Naive thymus-derived CD8-positive, alpha-beta T cell (primary cell): ENCODE results near the gene MED15. TPM values are rescaled to one million over a fixed set of nuclear protein-coding genes. Genes with fewer than 3 reads are reported as not detected.
A peak's percentile ranks its signal among the peaks of the same experiment; 100 is the strongest.

Experiments used
- ATAC-seq, 2 donors: fragments of 150-1000 bp; cut with Tn5 transposase in 1 of 2; sonication (Bioruptor Pico), chemical (Tn5 transposase) in 1 of 2; 1 replicate in 1 of 2; 2 replicates in 1 of 2; pipeline ENCODE4 v1.10.0; 2021; ENCODE audit warnings: mild to moderate bottlenecking in 2 of 2, moderate library complexity in 2 of 2
- POLR2A ChIA-PET: fragments of 350-600 bp; sonication (Branson Sonifier 250); formaldehyde crosslinking; loops from one replicate; lab custom pipeline; 2021; ENCODE audit warnings: antibody characterized with exemption; lab: Charles Lee
- DNase-seq, 10 donors: peaks; one replicate each; pipeline versions ENCODE4 v3.0.0 to v3.0.0-alpha.2; 2020 to 2022
- H3K27ac Mint-ChIP-seq, 10 donors: one replicate each; pipeline ENCODE4 v1.8.0; 2020 to 2022; ENCODE audit warnings: mild to moderate bottlenecking in 10 of 10, mixed read lengths in 10 of 10, moderate library complexity in 4 of 10, inconsistent platforms in 1 of 10
- H3K27me3 Mint-ChIP-seq, 5 donors: one replicate each; pipeline ENCODE4 v1.8.0; 2021 to 2022; ENCODE audit warnings: mixed read lengths in 5 of 5
- H3K36me3 Mint-ChIP-seq, 3 donors: one replicate each; pipeline ENCODE4 v1.8.0; 2020 to 2022; ENCODE audit warnings: mixed read lengths in 3 of 3, mild to moderate bottlenecking in 2 of 3, inconsistent platforms in 1 of 3
- H3K4me1 Mint-ChIP-seq, 4 donors: one replicate each; pipeline ENCODE4 v1.8.0; 2021 to 2022; ENCODE audit warnings: mixed read lengths in 4 of 4
- H3K4me3 Mint-ChIP-seq, 10 donors: one replicate each; pipeline ENCODE4 v1.8.0; 2020 to 2022; ENCODE audit warnings: mild to moderate bottlenecking in 10 of 10, mixed read lengths in 10 of 10, moderate library complexity in 6 of 10, inconsistent platforms in 1 of 10
- H3K9me3 Mint-ChIP-seq, 9 donors: one replicate each; pipeline ENCODE4 v1.8.0; 2020 to 2022; ENCODE audit warnings: mixed read lengths in 9 of 9, mild to moderate bottlenecking in 3 of 9, inconsistent platforms in 1 of 9, moderate library complexity in 1 of 9
- polyA plus RNA-seq, 3 donors: library from polyadenylated mRNA; unstranded; fragments of 300-500 nt; fragmentation: Illumina TruSeq; gene quantifications; one replicate each; pipeline ENCODE4 v1.2.3, GENCODE V29; 2021
- total RNA-seq, 8 experiments: library from RNA in 2 of 8; stranded (reverse) in 2 of 8; gene quantifications; one replicate each; pipeline ENCODE4 v1.2.3 and lab custom pipeline; 2021 to 2026

The MED15 gene
- total and polyA plus RNA-seq, 5 experiments from 2014 or later, result 25.4 to 327 (median 85.2) TPM

- H3K4me3 Mint-ChIP-seq, result peak overlapping the region; percentile 72 to 91 (median 84)
- ATAC-seq (no peak), DNase-seq (no peak)
- no peaks in the 10 kb centered on the region for H3K27me3 Mint-ChIP-seq
- peaks cover 4 to 81% (median 40%) of the 10 kb centered on the region in 3 donors for H3K36me3 Mint-ChIP-seq
- H3K27ac Mint-ChIP-seq, result peak overlapping the region; percentile 92 to 99 (median 97)
- no peaks in the 10 kb centered on the region for H3K9me3 Mint-ChIP-seq
- POLR2A ChIA-PET, result interaction anchor here (0.6 to 16.8 kb wide), 12 partner anchors 8 to 135 kb away, joined by 3 to 796 read pairs (median 14); partner anchors contain the start of genes KLHL22 and MED15
- peaks cover 44 to 93% (median 90%) of the 10 kb centered on the region in 4 donors for H3K4me1 Mint-ChIP-seq
Observed at GRCh38 chr22:20568502-20569058, 61.2 kb downstream of the MED15 start.

- H3K27ac Mint-ChIP-seq, result peak overlapping the region; percentile 92 to 99 (median 97)
- POLR2A ChIA-PET, result interaction anchor here (1.2 to 16.8 kb wide), 10 partner anchors 12 to 134 kb away, joined by 3 to 796 read pairs (median 14); partner anchors contain the start of genes KLHL22 and MED15
- H3K4me1 Mint-ChIP-seq, result peaks cover 41 to 92% (median 86%) of the 10 kb centered on the region in 4 donors
- peak; percentile 72 to 80 for ATAC-seq
- peak; percentile 57 to 96 (median 90) for DNase-seq
- peak overlapping the region; percentile 72 to 91 (median 84) for H3K4me3 Mint-ChIP-seq
- H3K36me3 Mint-ChIP-seq, result peaks cover 8 to 83% (median 43%) of the 10 kb centered on the region in 3 donors
- no peaks in the 10 kb centered on the region for H3K9me3 Mint-ChIP-seq
- no peaks in the 10 kb centered on the region for H3K27me3 Mint-ChIP-seq
Observed at GRCh38 chr22:20569059-20570058, 61.9 kb downstream of the MED15 start.

GRCh38 chr22:20571078-20571503 lies 63.7 kb downstream of the MED15 start:
- H3K36me3 Mint-ChIP-seq, result peaks cover 8 to 87% (median 48%) of the 10 kb centered on the region in 3 donors

GRCh38 chr22:20571531-20572007 lies 64.2 kb downstream of the MED15 start:
- H3K9me3 Mint-ChIP-seq, result no peaks in the 10 kb centered on the region
- H3K4me1 Mint-ChIP-seq, result peaks cover 43 to 79% (median 69%) of the 10 kb centered on the region in 4 donors
- no peak for ATAC-seq
- DNase-seq, result peak; percentile 38 to 83 (median 66)
- H3K27me3 Mint-ChIP-seq, result no peaks in the 10 kb centered on the region
- H3K4me3 Mint-ChIP-seq, result peak overlapping the region in 8 of 10 donors; percentile 12 to 85 (median 50)
- H3K27ac Mint-ChIP-seq, result peak overlapping the region in 6 of 10 donors; percentile 40 to 88 (median 67)
- peaks cover 8 to 90% (median 46%) of the 10 kb centered on the region in 3 donors for H3K36me3 Mint-ChIP-seq
- POLR2A ChIA-PET, result interaction anchor here (0.6 to 16.8 kb wide), 6 partner anchors 9 to 108 kb away, joined by 3 to 796 read pairs (median 22); partner anchors contain the start of gene MED15

More at GRCh38 chr22:20571078-20571503, 63.7 kb downstream of the MED15 start:
- Mint-ChIP-seq H3K27me3 (no peaks in the 10 kb centered on the region), H3K4me3 (peak overlapping the region in 8 of 10 donors; percentile 45 to 85 (median 56)), H3K4me1 (peaks cover 44 to 82% (median 70%) of the 10 kb centered on the region in 4 donors), H3K27ac (peak overlapping the region in 6 of 10 donors; percentile 56 to 88 (median 76)), H3K9me3 (no peaks in the 10 kb centered on the region)
- POLR2A ChIA-PET, result interaction anchor here (0.6 to 16.8 kb wide), 10 partner anchors 10 to 162 kb away, joined by 3 to 796 read pairs (median 4); partner anchors contain the start of gene MED15
- no peak for ATAC-seq
- no peak for DNase-seq

GRCh38 chr22:20572132-20572802 lies 64.9 kb downstream of the MED15 start:
- H3K27me3 Mint-ChIP-seq, result no peaks in the 10 kb centered on the region
- H3K4me1 Mint-ChIP-seq, result peaks cover 36 to 75% (median 68%) of the 10 kb centered on the region in 4 donors
- no peaks in the 10 kb centered on the region for H3K9me3 Mint-ChIP-seq
- POLR2A ChIA-PET, result interaction anchor here (0.6 to 16.8 kb wide), 5 partner anchors 8 to 65 kb away, joined by 3 to 796 read pairs (median 5); partner anchors contain the start of gene MED15
- DNase-seq, result no peak
- peak overlapping the region in 2 of 10 donors; percentile 33 to 60 for H3K27ac Mint-ChIP-seq
- peak overlapping the region in 4 of 10 donors; percentile 41 to 85 (median 56) for H3K4me3 Mint-ChIP-seq
- peaks cover 8 to 84% (median 44%) of the 10 kb centered on the region in 3 donors for H3K36me3 Mint-ChIP-seq
- no peak for ATAC-seq

- Mint-ChIP-seq H3K4me1 (peaks cover 36 to 73% (median 64%) of the 10 kb centered on the region in 4 donors), H3K27me3 (no peaks in the 10 kb centered on the region)
Observed at GRCh38 chr22:20573176-20573832, 65.9 kb downstream of the MED15 start.

GRCh38 chr22:20573833-20574615 lies 66.6 kb downstream of the MED15 start:
- Mint-ChIP-seq H3K4me3 (peak overlapping the region in 2 of 10 donors; percentile 10 to 68), H3K27ac (peak overlapping the region in 3 of 10 donors; percentile 20 to 56 (median 48)), H3K4me1 (peaks cover 31 to 72% (median 60%) of the 10 kb centered on the region in 4 donors), H3K27me3 (no peaks in the 10 kb centered on the region), H3K9me3 (no peaks in the 10 kb centered on the region), H3K36me3 (peaks cover 8 to 88% (median 40%) of the 10 kb centered on the region in 3 donors)
- DNase-seq, result no peak
- POLR2A ChIA-PET, result interaction anchor here (0.6 to 5.3 kb wide), 10 partner anchors 8 to 110 kb away, joined by 3 to 29 read pairs (median 4); partner anchors contain the start of gene MED15
- ATAC-seq, result no peak

More at GRCh38 chr22:20573176-20573832, 65.9 kb downstream of the MED15 start:
- H3K36me3 Mint-ChIP-seq, result peaks cover 8 to 88% (median 46%) of the 10 kb centered on the region in 3 donors
- ATAC-seq (no peak), DNase-seq (no peak)
- POLR2A ChIA-PET, result interaction anchor here (0.7 to 16.8 kb wide), 6 partner anchors 9 to 179 kb away, joined by 3 to 796 read pairs (median 4); partner anchors contain the start of genes MED15 and ZNF74
- H3K4me3 Mint-ChIP-seq, result peak overlapping the region in 2 of 10 donors; percentile 10 to 68
- no peaks in the 10 kb centered on the region for H3K9me3 Mint-ChIP-seq
- H3K27ac Mint-ChIP-seq, result peak overlapping the region in 2 of 10 donors; percentile 36 to 38

- Mint-ChIP-seq H3K27ac (peak overlapping the region in 3 of 10 donors; percentile 11 to 55 (median 24)), H3K4me1 (peaks cover 24 to 70% (median 57%) of the 10 kb centered on the region in 4 donors), H3K27me3 (no peaks in the 10 kb centered on the region), H3K9me3 (no peaks in the 10 kb centered on the region), H3K36me3 (peaks cover 8 to 90% (median 38%) of the 10 kb centered on the region in 3 donors), H3K4me3 (no peak overlapping the region)
- DNase-seq, result no peak
- POLR2A ChIA-PET, result interaction anchor here (1.1 to 5.3 kb wide), 5 partner anchors 9 to 111 kb away, joined by 3 to 29 read pairs (median 3); no protein-coding TSS in a partner anchor
- no peak for ATAC-seq
Observed at GRCh38 chr22:20574920-20575353, 67.5 kb downstream of the MED15 start.

GRCh38 chr22:20575724-20576444 lies 68.5 kb downstream of the MED15 start:
- H3K36me3 Mint-ChIP-seq, result peaks cover 8 to 92% (median 38%) of the 10 kb centered on the region in 3 donors
- no peak for DNase-seq
- no peak overlapping the region for H3K4me3 Mint-ChIP-seq
- peaks cover 27 to 71% (median 57%) of the 10 kb centered on the region in 4 donors for H3K4me1 Mint-ChIP-seq
- H3K27me3 Mint-ChIP-seq, result no peaks in the 10 kb centered on the region
- H3K9me3 Mint-ChIP-seq, result no peaks in the 10 kb centered on the region
- no peak for ATAC-seq
- H3K27ac Mint-ChIP-seq, result peak overlapping the region in 1 of 10 donors; percentile 56
- POLR2A ChIA-PET, result interaction anchor here (0.6 to 5.3 kb wide), 5 partner anchors 8 to 267 kb away, joined by 3 to 29 read pairs (median 4); no protein-coding TSS in a partner anchor
